WTC11 (cell line): ENCODE measurements around the gene TEX14.

Experiments
- CTCF ChIP-seq: fragments of 200-600 bp; IDR thresholded peaks from 2 replicates; pipeline ENCODE4 v1.8.0; 2022; ENCODE audit warnings: antibody characterized with exemption
- JAZF1 ChIP-seq: fragments of 250-450 bp; sonication (Bioruptor Pico); IDR thresholded peaks from 2 replicates; pipeline ENCODE4 v1.9.0; 2021; ENCODE audit warnings: moderate library complexity, mild to moderate bottlenecking, inconsistent platforms
- NR2C2 ChIP-seq: sonication (generic); formaldehyde crosslinking; IDR thresholded peaks from 2 replicates; pipeline ENCODE4 v1.8.0; 2022; ENCODE audit warnings: mild to moderate bottlenecking, missing genetic modification reagents
- NR3C1 ChIP-seq: sonication (generic); formaldehyde crosslinking; conservative IDR thresholded peaks from 2 replicates; pipeline ENCODE4 v1.8.1; 2023; ENCODE audit warnings: low read depth, mild to moderate bottlenecking, missing genetic modification reagents
- ZNF317 ChIP-seq: sonication (generic); formaldehyde crosslinking; IDR thresholded peaks from 2 replicates; pipeline ENCODE4 v1.8.1; 2023; ENCODE audit warnings: low read depth, mild to moderate bottlenecking, moderate library complexity, missing genetic modification reagents, borderline replicate concordance
- TF ChIP-seq, protein P1 (sequence below): sonication (generic); formaldehyde crosslinking; IDR thresholded peaks from 2 replicates; pipeline ENCODE4 v1.8.1; 2022; ENCODE audit warnings: low read depth, missing genetic modification reagents, borderline replicate concordance

DNA sequence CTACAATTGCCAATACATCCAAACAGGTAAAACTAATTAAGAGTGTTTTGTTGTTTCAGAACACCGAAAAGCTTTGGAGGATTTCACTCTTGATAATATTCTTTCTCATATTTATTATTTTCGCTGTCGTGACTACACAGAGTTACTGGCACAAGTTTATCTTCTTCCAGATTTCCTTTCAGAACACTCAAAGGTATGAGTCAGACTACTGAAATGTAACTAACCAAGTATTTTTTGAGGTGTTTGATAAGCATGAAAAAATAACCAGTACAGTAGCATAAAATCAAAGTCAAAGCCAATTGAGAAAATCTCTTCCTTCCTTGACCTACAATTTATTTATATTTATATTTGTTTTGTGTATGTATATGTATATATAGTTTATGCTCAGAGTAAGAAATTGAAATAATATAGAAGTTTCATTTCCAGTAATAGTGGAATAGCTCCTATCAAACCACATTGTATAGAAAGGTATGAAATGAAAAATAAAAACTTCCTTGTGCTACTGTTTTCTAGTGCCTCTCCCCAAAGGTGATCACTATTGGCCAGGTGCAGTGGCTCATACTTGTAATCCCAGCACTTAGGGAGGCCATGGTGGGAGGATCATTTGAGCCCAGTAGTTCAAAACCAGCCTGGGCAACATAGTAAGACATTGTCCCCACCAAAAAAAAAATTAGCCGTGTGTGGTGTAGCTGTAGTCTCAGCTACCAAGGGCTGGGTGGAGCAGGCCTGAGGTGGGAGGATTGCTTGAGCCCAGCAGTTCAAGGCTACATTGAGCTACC lies 11.5 kb upstream of the TEX14 start:
- TF ChIP-seq CTCF: no peak
- no peak for TF ChIP-seq JAZF1
- TF ChIP-seq NR2C2 (CRISPR knock-in tag): no peak
- TF ChIP-seq ZNF317 (CRISPR knock-in tag): no peak
- TF ChIP-seq, protein P1, sequence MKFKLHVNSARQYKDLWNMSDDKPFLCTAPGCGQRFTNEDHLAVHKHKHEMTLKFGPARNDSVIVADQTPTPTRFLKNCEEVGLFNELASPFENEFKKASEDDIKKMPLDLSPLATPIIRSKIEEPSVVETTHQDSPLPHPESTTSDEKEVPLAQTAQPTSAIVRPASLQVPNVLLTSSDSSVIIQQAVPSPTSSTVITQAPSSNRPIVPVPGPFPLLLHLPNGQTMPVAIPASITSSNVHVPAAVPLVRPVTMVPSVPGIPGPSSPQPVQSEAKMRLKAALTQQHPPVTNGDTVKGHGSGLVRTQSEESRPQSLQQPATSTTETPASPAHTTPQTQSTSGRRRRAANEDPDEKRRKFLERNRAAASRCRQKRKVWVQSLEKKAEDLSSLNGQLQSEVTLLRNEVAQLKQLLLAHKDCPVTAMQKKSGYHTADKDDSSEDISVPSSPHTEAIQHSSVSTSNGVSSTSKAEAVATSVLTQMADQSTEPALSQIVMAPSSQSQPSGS (CRISPR knock-in tag): no peak
- TF ChIP-seq NR3C1 (CRISPR knock-in tag): no peak
